Effector memory CD4-positive, alpha-beta T cell (primary cell): ENCODE measurements around the gene FAM20A.

Experiments used
- DNase-seq, 3 donors: peaks; one replicate each; pipeline ENCODE4 v3.0.0-alpha.2; 2020
- H3K27ac ChIP-seq: 2 replicates; pipeline ENCODE4 v1.7.0; 2013; ENCODE audit warnings: mild to moderate bottlenecking, low read length, moderate library complexity; ENCODE audit not compliant: insufficient read depth, poor library complexity, severe bottlenecking
- H3K27me3 ChIP-seq: replicated peaks from 2 replicates; pipeline ENCODE4 v1.7.0; 2013; ENCODE audit warnings: mild to moderate bottlenecking, low read length; ENCODE audit not compliant: insufficient read depth, control insufficient read depth, poor library complexity, severe bottlenecking
- H3K36me3 ChIP-seq: 2 replicates; pipeline ENCODE4 v1.7.0; 2013; ENCODE audit warnings: mild to moderate bottlenecking, low read length, moderate library complexity; ENCODE audit not compliant: control insufficient read depth, insufficient read depth
- H3K4me1 ChIP-seq: 2 replicates; pipeline ENCODE4 v1.7.0; 2013; ENCODE audit warnings: low read length, mild to moderate bottlenecking; ENCODE audit not compliant: control insufficient read depth, insufficient read depth, poor library complexity, severe bottlenecking
- H3K4me3 ChIP-seq: 2 replicates; pipeline ENCODE4 v1.7.0; 2013; ENCODE audit warnings: low read length, low read depth, mild to moderate bottlenecking; ENCODE audit not compliant: insufficient read depth, poor library complexity, severe bottlenecking
- H3K9me3 ChIP-seq: 2 replicates; pipeline ENCODE4 v1.7.0; 2013; ENCODE audit warnings: mild to moderate bottlenecking, low read length, moderate library complexity; ENCODE audit not compliant: control insufficient read depth

FAM20A gene

DNA sequence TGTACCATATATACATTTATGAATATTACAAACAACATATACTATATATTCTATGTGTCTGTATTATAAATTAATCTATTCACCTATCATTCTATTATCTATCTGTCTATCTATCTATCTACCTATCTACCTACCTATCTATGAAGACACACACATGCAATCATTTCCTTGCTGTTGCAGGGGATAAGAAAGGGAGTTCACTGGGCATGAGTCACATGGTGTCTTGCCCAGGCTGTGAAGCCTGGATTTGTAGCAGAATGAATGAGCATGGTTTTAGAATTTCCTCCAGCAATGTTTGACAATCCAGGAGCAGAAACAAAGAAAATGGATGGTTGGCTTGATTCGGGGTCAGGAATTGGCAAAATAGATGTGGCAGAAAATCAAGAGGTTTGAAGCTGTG lies 23.2 kb upstream of the FAM20A start:
- Histone ChIP-seq H3K4me3 (no peak overlapping the region), H3K27ac (no peak overlapping the region), H3K9me3 (no peaks in the 10 kb centered on the region), H3K27me3 (no peaks in the 10 kb centered on the region), H3K36me3 (no peaks in the 10 kb centered on the region), H3K4me1 (no peaks in the 10 kb centered on the region)
- DNase-seq: no peak

DNA sequence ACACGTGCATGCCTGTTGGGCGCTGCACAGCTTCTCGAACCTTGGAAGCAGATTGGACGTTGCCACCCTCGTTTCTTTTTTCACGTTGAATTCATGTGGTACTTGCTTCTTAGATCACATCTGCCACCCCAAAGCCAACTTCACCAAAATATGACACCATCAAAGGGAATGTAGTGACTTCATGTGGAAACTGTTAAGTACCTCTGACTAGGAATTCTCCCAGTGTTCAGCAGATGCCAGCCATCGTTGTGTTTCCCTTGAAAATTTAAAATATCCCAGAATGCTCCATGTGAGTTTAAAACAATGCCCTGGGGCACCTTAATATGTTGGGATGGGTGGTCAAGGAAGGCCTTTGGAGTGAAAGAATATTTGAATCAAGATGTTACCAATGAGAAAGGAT lies 22.6 kb upstream of the FAM20A start:
- Histone ChIP-seq H3K9me3 (no peaks in the 10 kb centered on the region), H3K4me1 (no peaks in the 10 kb centered on the region), H3K27me3 (no peaks in the 10 kb centered on the region), H3K27ac (no peak overlapping the region), H3K36me3 (no peaks in the 10 kb centered on the region), H3K4me3 (no peak overlapping the region)
- no peak for DNase-seq

DNA sequence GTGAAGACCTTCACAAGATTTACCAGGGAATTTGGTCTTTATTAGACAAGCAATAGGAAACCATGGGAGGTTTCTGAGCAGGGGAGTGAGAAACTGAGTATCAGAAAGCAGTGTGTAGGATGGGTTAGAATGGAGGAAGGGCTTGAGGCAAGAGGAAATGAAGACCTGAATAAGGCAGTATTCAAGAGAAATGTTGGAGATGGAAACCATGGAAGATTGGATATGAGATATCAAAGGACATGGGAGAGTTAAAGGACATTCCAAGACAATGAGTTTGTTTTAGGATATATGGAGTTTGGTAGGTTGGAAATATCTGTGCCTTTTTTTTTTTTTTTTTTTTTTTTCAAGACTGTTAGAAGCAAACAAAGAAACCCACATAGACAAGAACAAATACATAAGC lies 21.3 kb upstream of the FAM20A start:
- H3K4me3 ChIP-seq: no peak overlapping the region
- H3K36me3 ChIP-seq: no peaks in the 10 kb centered on the region
- DNase-seq: no peak
- no peak overlapping the region for H3K27ac ChIP-seq
- no peaks in the 10 kb centered on the region for H3K4me1 ChIP-seq
- no peaks in the 10 kb centered on the region for H3K9me3 ChIP-seq
- no peaks in the 10 kb centered on the region for H3K27me3 ChIP-seq

DNA sequence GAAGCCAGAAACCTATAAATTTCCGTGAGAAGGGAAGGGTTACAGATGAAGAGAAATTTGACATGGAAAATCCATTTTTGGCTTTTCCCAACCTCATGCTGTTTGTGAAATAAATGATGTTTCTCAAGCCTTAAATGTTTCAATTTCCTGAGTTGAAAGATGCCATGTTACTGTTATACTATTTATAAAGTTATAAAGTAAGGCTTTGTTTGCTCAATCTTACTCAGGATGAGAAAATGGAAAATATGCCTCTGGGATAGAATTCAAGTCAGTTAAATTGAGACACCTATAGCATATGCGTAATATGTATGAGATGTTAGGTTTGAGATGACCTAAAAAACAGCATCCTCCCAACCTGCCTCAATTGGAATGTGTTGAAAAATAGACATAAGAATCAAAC lies 19.9 kb upstream of the FAM20A start:
- no peak overlapping the region for H3K4me3 ChIP-seq
- no peaks in the 10 kb centered on the region for H3K9me3 ChIP-seq
- no peaks in the 10 kb centered on the region for H3K4me1 ChIP-seq
- DNase-seq: no peak
- H3K36me3 ChIP-seq: no peaks in the 10 kb centered on the region
- no peaks in the 10 kb centered on the region for H3K27me3 ChIP-seq
- no peak overlapping the region for H3K27ac ChIP-seq

DNA sequence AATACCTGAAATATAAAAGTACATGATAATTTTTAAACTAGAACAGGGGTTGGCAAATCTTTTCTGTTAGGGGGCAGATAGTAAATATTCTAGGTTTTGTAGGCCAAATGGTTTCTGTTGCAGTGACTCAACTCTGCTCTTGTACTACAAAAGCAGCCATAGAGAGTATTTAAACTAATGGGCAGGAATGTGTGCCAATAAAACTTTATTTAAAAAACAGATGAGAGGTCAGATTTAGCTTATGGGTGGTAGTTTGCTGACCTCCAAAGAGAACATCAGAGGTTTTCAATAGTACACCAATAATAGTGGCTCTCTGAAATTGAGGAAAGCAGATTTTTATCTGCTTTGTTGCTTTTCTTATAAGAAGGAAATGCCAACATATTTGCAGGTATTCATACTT lies 15.2 kb upstream of the FAM20A start:
- DNase-seq: no peak
- no peaks in the 10 kb centered on the region for H3K27me3 ChIP-seq
- no peaks in the 10 kb centered on the region for H3K4me1 ChIP-seq
- no peaks in the 10 kb centered on the region for H3K36me3 ChIP-seq
- H3K27ac ChIP-seq: no peak overlapping the region
- H3K4me3 ChIP-seq: no peak overlapping the region
- no peaks in the 10 kb centered on the region for H3K9me3 ChIP-seq

DNA sequence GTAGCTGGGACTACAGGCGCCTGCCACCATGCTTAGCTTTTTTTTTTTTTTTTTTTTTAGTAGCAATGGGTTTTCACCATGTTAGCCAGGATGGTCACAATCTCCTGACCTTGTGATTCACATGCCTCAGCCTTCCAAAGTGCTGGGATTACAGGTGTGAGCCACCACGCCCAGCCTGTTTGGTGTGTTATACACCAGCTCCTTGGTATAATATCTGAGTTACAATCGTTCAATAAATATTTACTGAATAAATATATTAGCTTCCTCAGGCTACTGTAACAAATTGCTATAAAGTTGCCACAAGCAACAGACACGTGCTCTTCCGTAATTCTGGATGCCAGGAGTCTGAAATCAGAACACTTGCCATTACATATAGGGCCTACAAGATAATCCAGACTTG lies 13.6 kb upstream of the FAM20A start:
- no peaks in the 10 kb centered on the region for H3K4me1 ChIP-seq
- H3K36me3 ChIP-seq: no peaks in the 10 kb centered on the region
- no peak overlapping the region for H3K27ac ChIP-seq
- DNase-seq: no peak
- no peak overlapping the region for H3K4me3 ChIP-seq
- no peaks in the 10 kb centered on the region for H3K27me3 ChIP-seq
- no peaks in the 10 kb centered on the region for H3K9me3 ChIP-seq

DNA sequence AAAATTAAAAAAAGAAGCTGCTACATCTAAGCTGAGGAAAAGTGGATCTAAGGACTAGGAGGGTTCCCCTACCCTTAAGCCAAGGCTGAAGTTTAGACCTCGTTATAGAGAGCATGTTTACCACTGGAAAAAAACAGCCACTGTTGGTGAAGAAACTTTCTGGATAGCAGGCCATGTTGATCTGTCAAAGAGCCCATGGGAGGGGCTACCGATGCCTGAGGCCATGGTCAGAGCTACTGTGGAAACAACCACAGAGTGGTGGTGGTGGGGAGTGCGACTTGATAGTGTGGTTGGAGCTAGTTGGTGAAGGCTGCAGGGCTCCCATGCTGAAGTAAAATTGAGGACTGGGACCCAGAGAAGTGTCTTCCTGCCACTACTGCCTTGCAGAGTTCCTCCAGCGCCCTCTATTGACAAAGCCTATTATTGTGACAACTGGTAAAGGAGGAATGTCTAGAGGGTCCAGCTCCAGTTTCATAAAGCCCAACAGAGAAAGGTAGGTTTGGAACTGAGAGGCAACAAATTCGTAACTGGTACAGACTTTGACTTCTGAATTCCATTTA lies 12.7 kb upstream of the FAM20A start:
- H3K9me3 ChIP-seq: peaks cover 5% of the 10 kb centered on the region
- no peaks in the 10 kb centered on the region for H3K36me3 ChIP-seq
- no peak for DNase-seq
- no peak overlapping the region for H3K4me3 ChIP-seq
- H3K27ac ChIP-seq: no peak overlapping the region
- H3K4me1 ChIP-seq: no peaks in the 10 kb centered on the region
- H3K27me3 ChIP-seq: no peaks in the 10 kb centered on the region

DNA sequence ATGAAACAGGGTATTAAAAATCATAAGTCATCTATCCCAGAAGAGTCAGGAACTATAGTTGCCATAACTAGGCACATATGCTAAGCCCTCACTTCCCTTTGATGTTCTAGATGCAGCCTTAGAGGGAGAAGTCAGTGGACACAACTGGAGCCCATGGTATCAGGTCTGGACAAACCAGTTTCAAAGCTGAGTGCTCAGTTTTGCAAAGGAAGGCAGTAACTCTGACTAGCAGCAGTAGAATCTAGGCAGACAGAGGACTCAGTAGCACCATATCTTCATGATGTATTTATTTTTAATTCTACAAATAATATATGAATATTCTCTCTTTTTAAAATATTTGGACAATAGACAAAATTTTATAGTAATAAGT lies 11.7 kb upstream of the FAM20A start:
- no peaks in the 10 kb centered on the region for H3K36me3 ChIP-seq
- no peaks in the 10 kb centered on the region for H3K27me3 ChIP-seq
- H3K9me3 ChIP-seq: peaks cover 5% of the 10 kb centered on the region
- H3K27ac ChIP-seq: no peak overlapping the region
- DNase-seq: no peak
- no peaks in the 10 kb centered on the region for H3K4me1 ChIP-seq
- no peak overlapping the region for H3K4me3 ChIP-seq

DNA sequence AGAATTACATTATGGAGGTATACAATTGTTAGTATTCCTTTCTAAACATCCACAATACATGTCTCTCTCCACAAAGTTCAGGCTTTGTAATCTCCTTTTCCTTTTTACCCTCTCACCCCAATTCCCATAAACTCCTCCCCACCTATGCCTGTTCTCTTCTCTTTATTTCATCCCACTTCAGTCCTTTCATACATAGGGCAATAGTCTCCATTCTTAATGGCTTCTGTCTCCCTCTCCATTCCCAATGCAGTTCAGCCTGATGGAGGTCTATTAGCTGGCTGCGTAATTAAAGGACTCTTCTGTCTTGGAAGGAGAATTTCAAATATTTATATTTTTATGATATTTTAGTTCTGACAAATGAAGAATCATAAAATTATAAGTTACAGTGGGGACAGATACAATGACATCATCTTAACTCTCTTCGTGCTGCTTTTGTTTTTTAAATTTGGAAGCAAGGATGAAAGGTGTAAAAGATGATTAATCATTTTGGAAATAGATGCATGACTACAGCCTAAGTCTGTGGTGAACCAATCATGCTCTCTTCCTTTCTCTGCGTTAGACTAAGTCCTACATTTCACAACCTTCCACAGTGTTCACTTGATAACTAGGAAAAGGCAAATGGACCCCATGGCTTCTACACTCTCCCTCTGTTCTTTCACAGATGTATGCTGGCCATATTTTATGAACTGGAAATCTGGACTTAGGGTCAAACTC lies 11.2 kb upstream of the FAM20A start:
- Histone ChIP-seq H3K4me3 (no peak overlapping the region), H3K4me1 (no peaks in the 10 kb centered on the region), H3K36me3 (no peaks in the 10 kb centered on the region), H3K9me3 (peaks cover 5% of the 10 kb centered on the region), H3K27me3 (no peaks in the 10 kb centered on the region), H3K27ac (no peak overlapping the region)
- no peak for DNase-seq

DNA sequence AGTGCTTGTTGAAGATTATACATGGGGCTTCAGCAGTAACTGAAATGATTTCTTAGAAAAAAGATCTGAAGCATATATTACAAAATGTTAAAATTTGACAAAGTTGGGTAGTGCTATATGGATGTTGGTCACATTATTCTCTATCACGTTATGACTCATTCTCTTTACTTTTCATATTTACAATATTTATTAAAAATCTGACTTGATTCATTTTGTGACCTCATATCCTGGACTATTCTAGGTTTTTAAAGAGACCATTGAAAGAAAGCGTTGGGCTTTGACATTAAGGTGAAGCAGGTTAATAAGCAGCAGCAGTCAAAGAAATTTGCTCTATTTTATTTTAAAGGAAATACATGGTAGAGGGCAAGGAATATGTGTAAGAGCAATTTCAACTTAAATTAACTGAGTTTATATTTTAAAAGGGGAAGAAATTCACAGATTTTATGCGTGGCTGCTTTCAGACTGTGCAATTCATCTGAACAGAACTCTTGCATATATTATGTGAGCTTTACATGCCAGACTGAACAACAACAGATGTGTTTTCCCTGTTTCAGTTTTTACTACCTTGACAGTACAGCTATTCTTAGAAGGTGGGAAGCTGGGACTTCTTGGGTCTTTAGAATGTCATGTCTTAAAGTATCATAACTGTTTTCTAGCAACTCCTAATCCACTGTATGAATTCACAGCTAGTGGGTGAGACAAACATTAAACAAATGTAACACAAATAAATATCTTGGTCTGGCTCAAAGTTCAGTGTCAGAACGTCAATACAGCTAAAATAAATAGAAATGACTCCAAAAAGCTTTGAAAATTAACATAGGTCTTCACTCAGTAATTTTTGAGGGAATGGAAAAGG lies 10.4 kb upstream of the FAM20A start:
- Histone ChIP-seq H3K27ac (no peak overlapping the region), H3K36me3 (no peaks in the 10 kb centered on the region), H3K27me3 (no peaks in the 10 kb centered on the region), H3K9me3 (peaks cover 5% of the 10 kb centered on the region), H3K4me3 (no peak overlapping the region), H3K4me1 (no peaks in the 10 kb centered on the region)
- DNase-seq: no peak
